ENCODE results near the gene PSME1. TPM values are rescaled to one million over a fixed set of nuclear protein-coding genes. Genes with fewer than 3 reads are reported as not detected.

The PSME1 gene
- total and polyA plus RNA-seq, 10 of the 15 experiments (the other 5 are each of a cell fraction or from before 2014, with no cell fraction given), result 250 to 1,378 (median 412) TPM

DNA sequence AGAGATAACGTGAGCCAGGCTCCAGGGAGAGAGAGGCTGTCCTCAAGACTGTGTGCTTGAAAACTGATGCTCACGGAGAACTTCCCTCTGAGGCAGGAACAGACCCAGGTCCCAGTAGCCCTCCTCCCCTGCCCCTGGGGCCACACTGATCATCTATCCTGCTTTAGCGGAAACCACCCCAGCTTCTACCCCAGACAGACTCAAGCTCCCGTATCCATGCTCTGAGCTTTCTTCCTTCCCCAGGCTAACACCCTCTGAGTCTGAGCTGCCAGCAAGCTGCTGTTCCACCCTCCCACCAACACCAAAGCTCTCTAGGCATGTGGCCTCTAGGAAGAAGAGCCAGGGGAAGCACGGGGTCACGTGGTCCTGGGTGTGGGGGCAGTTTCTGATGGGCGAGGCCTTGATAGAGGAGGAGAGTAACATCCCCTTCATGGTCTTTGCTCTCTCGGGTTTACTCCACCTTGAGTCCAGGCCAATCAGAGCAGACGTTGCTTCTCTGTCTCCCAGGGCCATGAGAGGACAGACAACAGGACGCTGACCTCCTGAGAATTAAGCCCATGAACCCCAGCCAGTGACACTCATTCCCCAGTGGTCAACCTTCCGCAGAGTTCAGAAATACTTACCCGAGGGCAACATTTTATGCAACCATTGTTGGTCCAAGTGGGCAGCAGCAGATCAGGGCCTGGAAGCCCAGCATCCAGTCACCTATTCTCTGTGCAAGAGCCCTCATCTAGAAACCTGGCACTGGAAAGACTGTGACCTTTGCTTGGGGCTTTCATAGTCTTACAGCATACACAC, 40.5 kb upstream of the PSME1 start (continued):
- peak; percentile 45 for TF ChIP-seq EED (IDR thresholded peaks at IDR 0.05; ENCODE audit: low read depth)
- TF ChIP-seq IKZF2 (IDR thresholded peaks at IDR 0.05), result peak; percentile 44 to 66; a peak in 3 of 4 replicates
- TF ChIP-seq CREB1 (IDR thresholded peaks at IDR 0.05; ENCODE audit: low read depth), result peak; percentile 50
- TF ChIP-seq JUND (IDR thresholded peaks at IDR 0.05; ENCODE audit: low read depth, low read length), result no peak
- TF ChIP-seq NFXL1 (IDR thresholded peaks at IDR 0.05; ENCODE audit: borderline replicate concordance), result no peak
- no peak; the same call in 1 of the 2 replicates for TF ChIP-seq JUNB (IDR thresholded peaks at IDR 0.05)
- TF ChIP-seq, protein P1, sequence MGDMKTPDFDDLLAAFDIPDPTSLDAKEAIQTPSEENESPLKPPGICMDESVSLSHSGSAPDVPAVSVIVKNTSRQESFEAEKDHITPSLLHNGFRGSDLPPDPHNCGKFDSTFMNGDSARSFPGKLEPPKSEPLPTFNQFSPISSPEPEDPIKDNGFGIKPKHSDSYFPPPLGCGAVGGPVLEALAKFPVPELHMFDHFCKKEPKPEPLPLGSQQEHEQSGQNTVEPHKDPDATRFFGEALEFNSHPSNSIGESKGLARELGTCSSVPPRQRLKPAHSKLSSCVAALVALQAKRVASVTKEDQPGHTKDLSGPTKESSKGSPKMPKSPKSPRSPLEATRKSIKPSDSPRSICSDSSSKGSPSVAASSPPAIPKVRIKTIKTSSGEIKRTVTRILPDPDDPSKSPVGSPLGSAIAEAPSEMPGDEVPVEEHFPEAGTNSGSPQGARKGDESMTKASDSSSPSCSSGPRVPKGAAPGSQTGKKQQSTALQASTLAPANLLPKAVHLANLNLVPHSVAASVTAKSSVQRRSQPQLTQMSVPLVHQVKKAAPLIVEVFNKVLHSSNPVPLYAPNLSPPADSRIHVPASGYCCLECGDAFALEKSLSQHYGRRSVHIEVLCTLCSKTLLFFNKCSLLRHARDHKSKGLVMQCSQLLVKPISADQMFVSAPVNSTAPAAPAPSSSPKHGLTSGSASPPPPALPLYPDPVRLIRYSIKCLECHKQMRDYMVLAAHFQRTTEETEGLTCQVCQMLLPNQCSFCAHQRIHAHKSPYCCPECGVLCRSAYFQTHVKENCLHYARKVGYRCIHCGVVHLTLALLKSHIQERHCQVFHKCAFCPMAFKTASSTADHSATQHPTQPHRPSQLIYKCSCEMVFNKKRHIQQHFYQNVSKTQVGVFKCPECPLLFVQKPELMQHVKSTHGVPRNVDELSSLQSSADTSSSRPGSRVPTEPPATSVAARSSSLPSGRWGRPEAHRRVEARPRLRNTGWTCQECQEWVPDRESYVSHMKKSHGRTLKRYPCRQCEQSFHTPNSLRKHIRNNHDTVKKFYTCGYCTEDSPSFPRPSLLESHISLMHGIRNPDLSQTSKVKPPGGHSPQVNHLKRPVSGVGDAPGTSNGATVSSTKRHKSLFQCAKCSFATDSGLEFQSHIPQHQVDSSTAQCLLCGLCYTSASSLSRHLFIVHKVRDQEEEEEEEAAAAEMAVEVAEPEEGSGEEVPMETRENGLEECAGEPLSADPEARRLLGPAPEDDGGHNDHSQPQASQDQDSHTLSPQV (IDR thresholded peaks at IDR 0.05), result no peak
- peak; percentile 98 for TF ChIP-seq TAF1 (IDR thresholded peaks at IDR 0.05; ENCODE audit: borderline replicate concordance, low read depth, low read length)
- TF ChIP-seq SMAD5 (IDR thresholded peaks at IDR 0.05; ENCODE audit: low read depth), result peak; percentile 99
- TF ChIP-seq, protein P2, sequence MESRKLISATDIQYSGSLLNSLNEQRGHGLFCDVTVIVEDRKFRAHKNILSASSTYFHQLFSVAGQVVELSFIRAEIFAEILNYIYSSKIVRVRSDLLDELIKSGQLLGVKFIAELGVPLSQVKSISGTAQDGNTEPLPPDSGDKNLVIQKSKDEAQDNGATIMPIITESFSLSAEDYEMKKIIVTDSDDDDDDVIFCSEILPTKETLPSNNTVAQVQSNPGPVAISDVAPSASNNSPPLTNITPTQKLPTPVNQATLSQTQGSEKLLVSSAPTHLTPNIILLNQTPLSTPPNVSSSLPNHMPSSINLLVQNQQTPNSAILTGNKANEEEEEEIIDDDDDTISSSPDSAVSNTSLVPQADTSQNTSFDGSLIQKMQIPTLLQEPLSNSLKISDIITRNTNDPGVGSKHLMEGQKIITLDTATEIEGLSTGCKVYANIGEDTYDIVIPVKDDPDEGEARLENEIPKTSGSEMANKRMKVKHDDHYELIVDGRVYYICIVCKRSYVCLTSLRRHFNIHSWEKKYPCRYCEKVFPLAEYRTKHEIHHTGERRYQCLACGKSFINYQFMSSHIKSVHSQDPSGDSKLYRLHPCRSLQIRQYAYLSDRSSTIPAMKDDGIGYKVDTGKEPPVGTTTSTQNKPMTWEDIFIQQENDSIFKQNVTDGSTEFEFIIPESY (IDR thresholded peaks at IDR 0.05), result no peak
- TF ChIP-seq, protein P3, sequence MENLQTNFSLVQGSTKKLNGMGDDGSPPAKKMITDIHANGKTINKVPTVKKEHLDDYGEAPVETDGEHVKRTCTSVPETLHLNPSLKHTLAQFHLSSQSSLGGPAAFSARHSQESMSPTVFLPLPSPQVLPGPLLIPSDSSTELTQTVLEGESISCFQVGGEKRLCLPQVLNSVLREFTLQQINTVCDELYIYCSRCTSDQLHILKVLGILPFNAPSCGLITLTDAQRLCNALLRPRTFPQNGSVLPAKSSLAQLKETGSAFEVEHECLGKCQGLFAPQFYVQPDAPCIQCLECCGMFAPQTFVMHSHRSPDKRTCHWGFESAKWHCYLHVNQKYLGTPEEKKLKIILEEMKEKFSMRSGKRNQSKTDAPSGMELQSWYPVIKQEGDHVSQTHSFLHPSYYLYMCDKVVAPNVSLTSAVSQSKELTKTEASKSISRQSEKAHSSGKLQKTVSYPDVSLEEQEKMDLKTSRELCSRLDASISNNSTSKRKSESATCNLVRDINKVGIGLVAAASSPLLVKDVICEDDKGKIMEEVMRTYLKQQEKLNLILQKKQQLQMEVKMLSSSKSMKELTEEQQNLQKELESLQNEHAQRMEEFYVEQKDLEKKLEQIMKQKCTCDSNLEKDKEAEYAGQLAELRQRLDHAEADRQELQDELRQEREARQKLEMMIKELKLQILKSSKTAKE (IDR thresholded peaks at IDR 0.05; ENCODE audit: low read depth, poor library complexity, severe bottlenecking), result no peak
- TF ChIP-seq NFYB (IDR thresholded peaks at IDR 0.05; ENCODE audit: insufficient read depth, low read depth, low read length), result peak; percentile 84
- TF ChIP-seq ZNF622 (IDR thresholded peaks at IDR 0.05), result no peak
- no peak for TF ChIP-seq ASH2L (IDR thresholded peaks at IDR 0.05; ENCODE audit: borderline replicate concordance, low read depth)
- peak; percentile 99 for TF ChIP-seq RAD51 (IDR thresholded peaks at IDR 0.05)
- TF ChIP-seq RELA (IDR thresholded peaks at IDR 0.05; ENCODE audit: borderline replicate concordance, partially characterized antibody), result peak; percentile 50
- TF ChIP-seq YY1 (IDR thresholded peaks at IDR 0.05; ENCODE audit: low read depth, low read length), result peak; percentile 55
- TF ChIP-seq, protein P4, sequence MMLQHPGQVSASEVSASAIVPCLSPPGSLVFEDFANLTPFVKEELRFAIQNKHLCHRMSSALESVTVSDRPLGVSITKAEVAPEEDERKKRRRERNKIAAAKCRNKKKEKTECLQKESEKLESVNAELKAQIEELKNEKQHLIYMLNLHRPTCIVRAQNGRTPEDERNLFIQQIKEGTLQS (IDR thresholded peaks at IDR 0.05; ENCODE audit: borderline replicate concordance, extremely low read depth, low read depth, low read length), result peak; percentile 58; the same call in 1 of the 2 replicates
- no peak for TF ChIP-seq FOS (IDR thresholded peaks at IDR 0.05; ENCODE audit: borderline replicate concordance, extremely low read depth, insufficient read length)
- TF ChIP-seq SREBF2 (IDR thresholded peaks at IDR 0.05; ENCODE audit: low read length), result no peak
- TF ChIP-seq SRF (IDR thresholded peaks at IDR 0.05; ENCODE audit: low read depth in 2 of 2, low read length in 2 of 2), result no peak; a peak in 1 of 4 replicates
- TF ChIP-seq PAX5 (IDR thresholded peaks at IDR 0.05; ENCODE audit: borderline replicate concordance, low read depth, low read length), result peak; percentile 76
- TF ChIP-seq CREM (IDR thresholded peaks at IDR 0.05; ENCODE audit: low read depth), result no peak
